ENCODE measurements around the gene PEX12. TPM values are rescaled to one million over a fixed set of nuclear protein-coding genes. Genes with fewer than 3 reads are reported as not detected.

PEX12 gene
- 4.4 and 5.4 TPM in 2 replicates for total RNA-seq

GRCh38 chr17:35578197-35578928 lies at the start of gene PEX12:
TSS of gene PEX12 (minus strand) at chr17:35578571. CDS start at chr17:35578021, 550 bp downstream.

DNA sequence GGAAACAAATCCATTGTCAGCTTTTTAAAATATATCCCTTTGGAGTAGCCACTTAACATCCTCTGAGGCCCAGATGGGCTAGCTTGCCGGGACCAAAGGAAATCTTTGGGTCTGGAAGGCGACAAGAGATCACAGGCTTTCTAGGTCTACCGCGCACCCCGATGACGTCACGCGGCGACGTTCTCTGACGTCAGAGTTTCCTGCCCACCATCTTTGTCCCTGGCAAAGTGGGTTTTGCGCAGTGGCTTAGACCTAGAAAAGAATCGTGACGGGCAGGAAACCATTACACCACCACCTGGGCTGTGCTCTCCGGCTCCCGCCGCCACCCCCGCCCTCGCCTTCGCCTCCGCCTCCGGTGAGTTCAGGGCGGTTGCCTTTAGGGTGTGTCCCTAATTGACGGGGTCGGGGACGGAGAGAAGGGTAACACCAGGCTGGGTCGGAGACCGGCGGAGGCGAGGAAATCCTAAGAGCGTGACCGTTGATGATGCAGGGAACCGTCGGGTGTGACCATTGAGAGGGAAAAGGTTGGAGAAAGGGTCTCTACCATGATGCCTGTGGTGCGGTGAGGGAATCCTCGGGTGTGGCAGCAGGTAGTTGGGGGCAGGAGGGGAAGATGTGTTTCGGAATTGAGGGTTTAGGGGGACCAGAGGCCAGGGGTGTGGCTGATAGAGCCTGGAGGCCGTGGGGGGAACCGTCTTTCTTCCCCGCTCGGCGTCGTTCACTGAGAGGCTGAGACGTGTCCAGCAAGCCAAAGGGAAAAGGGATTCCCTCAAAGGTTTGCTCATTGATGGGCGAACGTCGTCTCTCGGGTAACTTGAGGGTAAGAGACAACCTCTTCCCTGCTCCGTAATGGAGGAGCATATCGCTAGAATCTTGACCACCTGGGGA lies 8.9 kb upstream of the PEX12 start, which contains the start of gene AP2B1:
Gene AP2B1 (plus strand): TSS at position 249 of the 888 bp plus-strand sequence. CDS start 6,709 bp downstream, outside the sequence.

GRCh38 chr17:35560703-35561102 lies 17.7 kb downstream of the PEX12 start, which contains the start of gene SLFN14:
TSS of gene SLFN14 (minus strand) at chr17:35560819. CDS start at chr17:35558062, 2,757 bp downstream.

GRCh38 chr17:35537601-35538141 lies 40.7 kb downstream of the PEX12 start, which contains the start of gene SLFN12L:
TSS of gene SLFN12L (minus strand) at chr17:35537678. CDS start at chr17:35522364, 15,314 bp downstream.

Other genes with a start within 250 kb of the PEX12 start
- 84.3 and 125 TPM in 2 replicates for gene SLFN11, start 204.9 kb downstream of the PEX12 start, total RNA-seq
- gene SLFN12, start 146.1 kb downstream of the PEX12 start, total RNA-seq, result 41.2 and 43.1 TPM in 2 replicates
- 1.4 and 4.8 TPM in 2 replicates for gene SLFN13, start 129.8 kb downstream of the PEX12 start, total RNA-seq
- gene SLFN12L, start 40.9 kb downstream of the PEX12 start, total RNA-seq, result under 0.01 and 0.19 TPM in 2 replicates
- not detected in 2 replicates for gene SLFN14, start 17.8 kb downstream of the PEX12 start, total RNA-seq
- 57.2 and 58.9 TPM in 2 replicates for gene AP2B1, start 8.8 kb upstream of the PEX12 start, total RNA-seq
- 1.2 and 3.9 TPM in 2 replicates for gene RASL10B, start 153.1 kb upstream of the PEX12 start, total RNA-seq
- 0.28 TPM in 1 of 2 replicates, not detected in the other for gene GAS2L2, start 174.7 kb upstream of the PEX12 start, total RNA-seq
- not detected in 2 replicates for gene C17orf50, start 182.3 kb upstream of the PEX12 start, total RNA-seq
- 0.28 and 0.38 TPM in 2 replicates for gene MMP28, start 217.1 kb upstream of the PEX12 start, total RNA-seq
- gene TAF15, start 230.9 kb upstream of the PEX12 start, total RNA-seq, result 44.5 and 62.1 TPM in 2 replicates

All from regular cardiac myocyte (primary cell).